H1 (cell line): ENCODE results near the gene RPTOR. TPM values are rescaled to one million over a fixed set of nuclear protein-coding genes. Genes with fewer than 3 reads are reported as not detected.

ENCODE experiments used
- CTCF ChIA-PET: fragments of 300-600 bp; sonication (Branson Sonifier 250); formaldehyde crosslinking; loops from one replicate; lab custom pipeline; 2021; ENCODE audit not compliant: partially characterized antibody; lab: Charles Lee
- POLR2A ChIA-PET: fragments of 300-600 bp; sonication (Branson Sonifier 250); formaldehyde crosslinking; loops from one replicate; lab custom pipeline; 2021; ENCODE audit warnings: inconsistent platforms; ENCODE audit not compliant: partially characterized antibody; lab: Charles Lee
- DNase-seq, 2 experiments: peaks; one replicate each; pipeline versions ENCODE4 v3.0.0 to v3.0.0-alpha.2; 2010 to 2022; ENCODE audit warnings: low spot score in 2 of 2, low read depth in 1 of 2, mixed read lengths in 1 of 2
- FAIRE-seq: peaks from 2 replicates; lab custom pipeline; 2011; peaks lifted over from hg19 to GRCh38; lab: Jason Lieb, UNC
- H2AFZ ChIP-seq: 2 replicates; pipeline ENCODE4 v1.8.1; 2012; ENCODE audit warnings: low read length, inconsistent platforms
- H2AK5ac ChIP-seq: 2 replicates; pipeline ENCODE4 v1.6.1; 2013; ENCODE audit warnings: low read depth, low read length
- H2BK120ac ChIP-seq: replicated peaks from 2 replicates; pipeline ENCODE3; 2013; ENCODE audit warnings: low read depth, low read length, inconsistent platforms
- H2BK12ac ChIP-seq: 2 replicates; pipeline ENCODE4 v1.6.1; 2013; ENCODE audit warnings: low read depth, low read length
- H2BK15ac ChIP-seq: 2 replicates; pipeline ENCODE4 v1.6.1; 2013; ENCODE audit warnings: low read length
- H2BK20ac ChIP-seq: 2 replicates; pipeline ENCODE4 v1.6.1; 2013; ENCODE audit warnings: low read length
- H2BK5ac ChIP-seq: 2 replicates; pipeline ENCODE4 v1.6.1; 2013; ENCODE audit warnings: low read depth, low read length
- H3K14ac ChIP-seq: 2 replicates; pipeline ENCODE4 v1.6.1; 2013; ENCODE audit warnings: inconsistent platforms; ENCODE audit not compliant: insufficient read length
- H3K18ac ChIP-seq: 2 replicates; pipeline ENCODE4 v1.6.1; 2013; ENCODE audit warnings: low read length; ENCODE audit errors: extremely low read depth
- H3K23ac ChIP-seq: 2 replicates; pipeline ENCODE4 v1.6.1; 2013; ENCODE audit warnings: inconsistent platforms; ENCODE audit not compliant: insufficient read length
- H3K23me2 ChIP-seq: 2 replicates; pipeline ENCODE4 v1.6.1; 2013; ENCODE audit warnings: low read depth, low read length
- H3K27ac ChIP-seq: 2 replicates; pipeline ENCODE4 v1.6.1; 2011; ENCODE audit warnings: low read depth, low read length, inconsistent platforms
- H3K27me3 ChIP-seq, 4 experiments: replicated peaks in 1 of 4; 1 replicate in 1 of 4; 2 replicates in 3 of 4; pipeline versions ENCODE4 v1.6.1 to v1.8.1; 2011 to 2013; ENCODE audit warnings: low read length in 3 of 4, mild to moderate bottlenecking in 3 of 4, inconsistent platforms in 2 of 4, mixed read lengths in 2 of 4, moderate library complexity in 1 of 4; ENCODE audit not compliant: control insufficient read depth in 3 of 4, insufficient read depth in 3 of 4; ENCODE audit errors: extremely low read depth in 1 of 4
- H3K36me3 ChIP-seq, 4 experiments: 2 replicates each; pipeline versions ENCODE4 v1.6.1 to v1.8.1; 2011 to 2013; ENCODE audit warnings: mild to moderate bottlenecking in 4 of 4, low read length in 3 of 4, moderate library complexity in 2 of 4, control low read depth in 1 of 4, inconsistent platforms in 1 of 4; ENCODE audit not compliant: insufficient read depth in 4 of 4, control insufficient read depth in 2 of 4
- H3K4ac ChIP-seq: replicated peaks from 2 replicates; pipeline ENCODE3; 2013; ENCODE audit warnings: low read length, low read depth, mixed read lengths, inconsistent platforms; ENCODE audit not compliant: insufficient read length
- H3K4me1 ChIP-seq, 4 experiments: replicated peaks in 1 of 4; 1 replicate in 1 of 4; 2 replicates in 3 of 4; pipeline versions ENCODE4 v1.6.1 to v1.8.1; 2011 to 2013; ENCODE audit warnings: low read length in 3 of 4, inconsistent platforms in 2 of 4, mixed read lengths in 1 of 4; ENCODE audit not compliant: insufficient read depth in 4 of 4, control insufficient read depth in 3 of 4
- H3K4me2 ChIP-seq, 2 experiments: 2 replicates each; pipeline versions ENCODE4 v1.6.1 to v1.8.1; 2011 to 2013; ENCODE audit warnings: low read depth in 2 of 2, low read length in 2 of 2, control low read depth in 1 of 2, inconsistent platforms in 1 of 2, mild to moderate bottlenecking in 1 of 2; ENCODE audit not compliant: insufficient read depth in 1 of 2
- H3K4me3 ChIP-seq, 4 experiments: fragments of 200-600, 300-600 bp in 1 of 4; sonication (generic), shearing (Covaris generic), sonication (Bioruptor Twin) in 1 of 4; 2 replicates each; pipeline versions ENCODE4 v1.5.1 to v1.8.1; 2011 to 2016; ENCODE audit warnings: low read length in 4 of 4, low read depth in 3 of 4, control low read depth in 2 of 4, inconsistent platforms in 2 of 4, mild to moderate bottlenecking in 2 of 4, mixed read lengths in 1 of 4, moderate library complexity in 1 of 4; ENCODE audit not compliant: insufficient read depth in 2 of 4; ENCODE audit errors: extremely low read depth in 1 of 4
- H3K56ac ChIP-seq: replicated peaks from 2 replicates; pipeline ENCODE3; 2013; ENCODE audit warnings: low read depth, mild to moderate bottlenecking, mixed read lengths, low read length, inconsistent platforms; ENCODE audit not compliant: insufficient read length
- H3K79me1 ChIP-seq: 2 replicates; pipeline ENCODE4 v1.6.1; 2013; ENCODE audit warnings: low read depth, low read length, control low read depth
- H3K79me2 ChIP-seq, 2 experiments: 2 replicates each; pipeline versions ENCODE4 v1.6.1 to v1.8.1; 2012 to 2013; ENCODE audit warnings: low read length in 2 of 2, mild to moderate bottlenecking in 2 of 2, inconsistent platforms in 1 of 2; ENCODE audit not compliant: insufficient read depth in 2 of 2, control insufficient read depth in 1 of 2
- H3K9ac ChIP-seq, 4 experiments: replicated peaks in 1 of 4; 1 replicate in 1 of 4; 2 replicates in 3 of 4; pipeline versions ENCODE4 v1.6.1 to v1.8.1; 2011 to 2013; ENCODE audit warnings: low read depth in 3 of 4, low read length in 3 of 4, control low read depth in 2 of 4, mild to moderate bottlenecking in 2 of 4, moderate library complexity in 2 of 4, inconsistent platforms in 1 of 4; ENCODE audit errors: extremely low read depth in 1 of 4
- H3K9me3 ChIP-seq, 2 experiments: 2 replicates each; pipeline versions ENCODE4 v1.6.1 to v1.8.1; 2012 to 2013; ENCODE audit warnings: mild to moderate bottlenecking in 2 of 2, moderate library complexity in 2 of 2, control low read depth in 1 of 2, inconsistent platforms in 1 of 2, low read depth in 1 of 2, low read length in 1 of 2, mixed read lengths in 1 of 2; ENCODE audit not compliant: insufficient read depth in 2 of 2
- H4K20me1 ChIP-seq, 2 experiments: replicated peaks in 1 of 2; 2 replicates each; pipeline versions ENCODE3 to v1.8.1; 2011 to 2013; ENCODE audit warnings: inconsistent platforms in 2 of 2, low read length in 2 of 2, mild to moderate bottlenecking in 1 of 2; ENCODE audit not compliant: insufficient read depth in 2 of 2, control insufficient read depth in 1 of 2
- H4K5ac ChIP-seq: 2 replicates; pipeline ENCODE4 v1.6.1; 2013; ENCODE audit warnings: low read length, low read depth, mixed read lengths, inconsistent platforms; ENCODE audit not compliant: insufficient read length
- H4K8ac ChIP-seq: 2 replicates; pipeline ENCODE4 v1.8.0; 2013; ENCODE audit warnings: mild to moderate bottlenecking, moderate library complexity, low read length, inconsistent platforms; ENCODE audit not compliant: insufficient read depth; ENCODE audit errors: extremely low read depth
- H4K91ac ChIP-seq: replicated peaks from 2 replicates; pipeline ENCODE3; 2013; ENCODE audit warnings: low read length, mixed read lengths, inconsistent platforms; ENCODE audit not compliant: insufficient read length
- CEBPB ChIP-seq: IDR thresholded peaks from 2 replicates; pipeline ENCODE4 v1.6.1; 2012; ENCODE audit warnings: low read depth, low read length
- WGBS, 2 experiments: shearing (Covaris generic) in 1 of 2; methylation state at CpG; one replicate each; pipeline versions ENCODE4 v1.1.6 to v1.1.7; 2013 to 2015; ENCODE audit warnings: low lambda C conversion rate in 2 of 2, mixed read lengths in 2 of 2, inconsistent platforms in 1 of 2, low coverage in 1 of 2, missing lambda C conversion rate in 1 of 2; ENCODE audit not compliant: insufficient replicate concordance in 2 of 2, insufficient coverage in 1 of 2, insufficient read length in 1 of 2; ENCODE audit errors: extremely low coverage in 1 of 2, missing lambda C conversion rate in 1 of 2; 5-methylcytosine and 5-hydroxymethylcytosine counted together
- polyA plus RNA-seq, 7 experiments: library from polyadenylated mRNA; depleted of rRNA in 3 of 7; stranded (reverse) in 5 of 7; unstranded in 2 of 7; fragments of >200 nt in 5 of 7; fragments of 200-250 nt in 2 of 7; gene quantifications; 1 replicate in 5 of 7; 2 replicates in 1 of 7; 4 replicates in 1 of 7; pipeline versions ENCODE4 v1.2.1 to v1.2.3, GENCODE V29; 2011 to 2013; ENCODE audit warnings: missing spikeins in 2 of 7, mixed read lengths in 2 of 7
- total RNA-seq: library from RNA; stranded (reverse); fragmentation: NEBNext Ultra II Directional; extraction: Animal tissue kit (Norgen Biotek cat#: 25700); gene quantifications from 2 replicates; pipeline ENCODE4 v1.2.1, GENCODE V29; 2021

RPTOR gene
- total and polyA plus RNA-seq, 2 of the 8 experiments (the other 6 are each of a cell fraction or from before 2014, with no cell fraction given): 6.9 to 28.7 TPM

- no peak overlapping the region for H4K5ac ChIP-seq
- POLR2A ChIA-PET: no interaction called here
- WGBS, 2 experiments: 92% methylated on average over 10 of the region's 10 CpGs; no CpG with 5 or more reads in 1 of the 2 experiments
Observed at GRCh38 chr17:80854220-80854619, 309.6 kb downstream of the RPTOR start.

More at GRCh38 chr17:80854220-80854619, 309.6 kb downstream of the RPTOR start:
- Histone ChIP-seq H3K36me3 (no peaks in the 10 kb centered on the region), H3K56ac (no peak overlapping the region), H4K20me1 (peaks cover 0 to 2% of the 10 kb centered on the region in 2 experiments), H2BK12ac (no peak overlapping the region), H3K23me2 (no peaks in the 10 kb centered on the region), H3K79me2 (no peaks in the 10 kb centered on the region), H3K79me1 (peaks cover 2% of the 10 kb centered on the region), H3K27ac (no peak overlapping the region), H2BK15ac (no peak overlapping the region), H2BK5ac (no peak overlapping the region), H2BK120ac (no peak overlapping the region), H2AFZ (no peak overlapping the region), H3K27me3 (no peaks in the 10 kb centered on the region), H3K14ac (no peak overlapping the region), H3K9me3 (no peaks in the 10 kb centered on the region), H2BK20ac (no peak overlapping the region), H3K4me3 (no peak overlapping the region), H3K9ac (no peak overlapping the region), H4K8ac (no peak overlapping the region), H2AK5ac (no peak overlapping the region), H3K4me1 (peaks cover 0 to 20% (median under 1%) of the 10 kb centered on the region in 4 experiments; a peak in 6 of 7 replicates), H3K4me2 (no peak overlapping the region), H3K4ac (no peak overlapping the region), H3K18ac (no peak overlapping the region), H4K91ac (no peak overlapping the region), H3K23ac (no peak overlapping the region)
- DNase-seq (no peak), FAIRE-seq (no peak)
- no peak for TF ChIP-seq CEBPB
- CTCF ChIA-PET: interaction anchor here (1.3 kb wide), 1 partner anchor 45 kb away, joined by 4 read pairs; no protein-coding TSS in a partner anchor
